HepG2 (cell line): ENCODE measurements around the gene DLL4.

Source experiments
- ADNP ChIP-seq: sonication (generic); formaldehyde crosslinking; IDR thresholded peaks from 2 replicates; pipeline ENCODE4 v1.4.0; 2020; ENCODE audit warnings: missing genetic modification reagents
- EZH2 ChIP-seq: conservative IDR thresholded peaks from 2 replicates; pipeline ENCODE4 v1.6.1; 2012; ENCODE audit warnings: mild to moderate bottlenecking, low read depth, low read length, moderate library complexity
- GABPA ChIP-seq, 2 experiments: IDR thresholded peaks; 2 replicates each; pipeline ENCODE4 v1.6.1; 2011 to 2016; ENCODE audit warnings: low read depth in 2 of 2, low read length in 1 of 2, missing biosample characterization in 1 of 2, missing genetic modification characterization in 1 of 2
- HES4 ChIP-seq: sonication (generic); formaldehyde crosslinking; IDR thresholded peaks from 2 replicates; pipeline ENCODE4 v1.9.0; 2021; ENCODE audit warnings: mild to moderate bottlenecking, missing genetic modification reagents, borderline replicate concordance
- KAT8 ChIP-seq: IDR thresholded peaks from 2 replicates; pipeline ENCODE4 v1.6.1; 2016; ENCODE audit warnings: missing genetic modification reagents, missing compliant biosample characterization
- POLR2A ChIP-seq, 2 experiments: IDR thresholded peaks; 2 replicates each; pipeline ENCODE4 v1.6.1; 2011; ENCODE audit warnings: low read depth in 2 of 2, low read length in 2 of 2, mild to moderate bottlenecking in 1 of 2, moderate library complexity in 1 of 2; ENCODE audit not compliant: insufficient read depth in 1 of 2
- SNRNP70 ChIP-seq: fragments of 200-400 bp; formaldehyde crosslinking; IDR thresholded peaks from 2 replicates; pipeline ENCODE4 v1.6.1; 2017; ENCODE audit warnings: mild to moderate bottlenecking, low read depth, low read length, moderate library complexity
- ZBTB20 ChIP-seq: sonication (generic); formaldehyde crosslinking; IDR thresholded peaks from 2 replicates; pipeline ENCODE4 v1.8.1; 2023; ENCODE audit warnings: missing genetic modification reagents, low read depth, mild to moderate bottlenecking, borderline replicate concordance
- ZNF274 ChIP-seq: sonication (generic); formaldehyde crosslinking; IDR thresholded peaks from 2 replicates; pipeline ENCODE4 v1.5.1; 2020; ENCODE audit warnings: mild to moderate bottlenecking, missing genetic modification reagents
- ZNF75D ChIP-seq: sonication (generic); formaldehyde crosslinking; IDR thresholded peaks from 2 replicates; pipeline ENCODE4 v1.8.1; 2023; ENCODE audit warnings: missing genetic modification reagents, mild to moderate bottlenecking, borderline replicate concordance
- ZZZ3 ChIP-seq: sonication (generic); formaldehyde crosslinking; IDR thresholded peaks from 2 replicates; pipeline ENCODE4 v1.4.0; 2020; ENCODE audit warnings: missing genetic modification reagents, mild to moderate bottlenecking, borderline replicate concordance
- TF ChIP-seq, protein P1 (sequence below): sonication (generic); formaldehyde crosslinking; conservative IDR thresholded peaks from 2 replicates; pipeline ENCODE4 v1.4.0; 2020; ENCODE audit warnings: missing genetic modification reagents
- TF ChIP-seq, protein P2 (sequence below): sonication (generic); formaldehyde crosslinking; IDR thresholded peaks from 2 replicates; pipeline ENCODE4 v1.5.0; 2020; ENCODE audit warnings: mild to moderate bottlenecking, missing genetic modification reagents
- TF ChIP-seq, protein P3 (sequence below): sonication (generic); formaldehyde crosslinking; IDR thresholded peaks from 2 replicates; pipeline ENCODE4 v1.5.0; 2020; ENCODE audit warnings: mild to moderate bottlenecking, missing genetic modification reagents, moderate library complexity

DNA sequence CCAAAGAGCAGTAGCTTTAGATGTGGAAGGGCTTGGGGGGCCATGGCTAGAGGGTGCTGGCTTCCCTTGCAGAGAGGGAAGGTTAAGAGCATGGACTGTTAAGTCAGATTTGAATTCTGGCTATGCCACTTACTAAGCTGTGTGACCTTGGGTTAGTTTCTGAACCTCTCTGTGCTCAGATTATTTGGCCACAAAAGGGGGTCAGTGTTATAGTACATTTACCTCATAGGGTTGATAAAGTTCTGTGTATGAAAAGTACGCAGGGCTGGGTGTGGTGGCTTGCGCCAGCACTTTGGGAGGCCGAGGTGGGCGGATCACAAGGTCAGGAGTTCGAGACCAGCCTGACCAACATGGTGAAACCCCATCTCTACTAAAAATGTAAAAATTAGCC, 28.1 kb upstream of the DLL4 start:
- TF ChIP-seq EZH2 (no peak), KAT8 (CRISPR knock-in tag) (no peak), HES4 (CRISPR knock-in tag) (no peak), ZZZ3 (CRISPR knock-in tag) (no peak), ZBTB20 (CRISPR knock-in tag) (no peak), ADNP (CRISPR knock-in tag) (no peak), SNRNP70 (no peak), ZNF75D (no peak), ZNF274 (CRISPR knock-in tag) (no peak), POLR2A (IDR thresholded peaks at IDR 0.05; ENCODE audit: insufficient read depth in 1 of 2, low read depth in 2 of 2, low read length in 2 of 2) (no peak), GABPA (IDR thresholded peaks at IDR 0.05; ENCODE audit: low read depth, low read length) (no peak), GABPA (CRISPR knock-in tag; IDR thresholded peaks at IDR 0.05; ENCODE audit: low read depth) (no peak)
- TF ChIP-seq, protein P1, sequence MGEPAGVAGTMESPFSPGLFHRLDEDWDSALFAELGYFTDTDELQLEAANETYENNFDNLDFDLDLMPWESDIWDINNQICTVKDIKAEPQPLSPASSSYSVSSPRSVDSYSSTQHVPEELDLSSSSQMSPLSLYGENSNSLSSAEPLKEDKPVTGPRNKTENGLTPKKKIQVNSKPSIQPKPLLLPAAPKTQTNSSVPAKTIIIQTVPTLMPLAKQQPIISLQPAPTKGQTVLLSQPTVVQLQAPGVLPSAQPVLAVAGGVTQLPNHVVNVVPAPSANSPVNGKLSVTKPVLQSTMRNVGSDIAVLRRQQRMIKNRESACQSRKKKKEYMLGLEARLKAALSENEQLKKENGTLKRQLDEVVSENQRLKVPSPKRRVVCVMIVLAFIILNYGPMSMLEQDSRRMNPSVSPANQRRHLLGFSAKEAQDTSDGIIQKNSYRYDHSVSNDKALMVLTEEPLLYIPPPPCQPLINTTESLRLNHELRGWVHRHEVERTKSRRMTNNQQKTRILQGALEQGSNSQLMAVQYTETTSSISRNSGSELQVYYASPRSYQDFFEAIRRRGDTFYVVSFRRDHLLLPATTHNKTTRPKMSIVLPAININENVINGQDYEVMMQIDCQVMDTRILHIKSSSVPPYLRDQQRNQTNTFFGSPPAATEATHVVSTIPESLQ (CRISPR knock-in tag): no peak
- TF ChIP-seq, protein P2, sequence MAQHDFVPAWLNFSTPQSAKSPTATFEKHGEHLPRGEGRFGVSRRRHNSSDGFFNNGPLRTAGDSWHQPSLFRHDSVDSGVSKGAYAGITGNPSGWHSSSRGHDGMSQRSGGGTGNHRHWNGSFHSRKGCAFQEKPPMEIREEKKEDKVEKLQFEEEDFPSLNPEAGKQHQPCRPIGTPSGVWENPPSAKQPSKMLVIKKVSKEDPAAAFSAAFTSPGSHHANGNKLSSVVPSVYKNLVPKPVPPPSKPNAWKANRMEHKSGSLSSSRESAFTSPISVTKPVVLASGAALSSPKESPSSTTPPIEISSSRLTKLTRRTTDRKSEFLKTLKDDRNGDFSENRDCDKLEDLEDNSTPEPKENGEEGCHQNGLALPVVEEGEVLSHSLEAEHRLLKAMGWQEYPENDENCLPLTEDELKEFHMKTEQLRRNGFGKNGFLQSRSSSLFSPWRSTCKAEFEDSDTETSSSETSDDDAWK (CRISPR knock-in tag): no peak
- TF ChIP-seq, protein P3, sequence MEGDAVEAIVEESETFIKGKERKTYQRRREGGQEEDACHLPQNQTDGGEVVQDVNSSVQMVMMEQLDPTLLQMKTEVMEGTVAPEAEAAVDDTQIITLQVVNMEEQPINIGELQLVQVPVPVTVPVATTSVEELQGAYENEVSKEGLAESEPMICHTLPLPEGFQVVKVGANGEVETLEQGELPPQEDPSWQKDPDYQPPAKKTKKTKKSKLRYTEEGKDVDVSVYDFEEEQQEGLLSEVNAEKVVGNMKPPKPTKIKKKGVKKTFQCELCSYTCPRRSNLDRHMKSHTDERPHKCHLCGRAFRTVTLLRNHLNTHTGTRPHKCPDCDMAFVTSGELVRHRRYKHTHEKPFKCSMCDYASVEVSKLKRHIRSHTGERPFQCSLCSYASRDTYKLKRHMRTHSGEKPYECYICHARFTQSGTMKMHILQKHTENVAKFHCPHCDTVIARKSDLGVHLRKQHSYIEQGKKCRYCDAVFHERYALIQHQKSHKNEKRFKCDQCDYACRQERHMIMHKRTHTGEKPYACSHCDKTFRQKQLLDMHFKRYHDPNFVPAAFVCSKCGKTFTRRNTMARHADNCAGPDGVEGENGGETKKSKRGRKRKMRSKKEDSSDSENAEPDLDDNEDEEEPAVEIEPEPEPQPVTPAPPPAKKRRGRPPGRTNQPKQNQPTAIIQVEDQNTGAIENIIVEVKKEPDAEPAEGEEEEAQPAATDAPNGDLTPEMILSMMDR (CRISPR knock-in tag): no peak
